ENCODE results near the gene GALNT9.
A peak's percentile ranks its signal among the peaks of the same experiment; 100 is the strongest.

The GALNT9 gene

DNA sequence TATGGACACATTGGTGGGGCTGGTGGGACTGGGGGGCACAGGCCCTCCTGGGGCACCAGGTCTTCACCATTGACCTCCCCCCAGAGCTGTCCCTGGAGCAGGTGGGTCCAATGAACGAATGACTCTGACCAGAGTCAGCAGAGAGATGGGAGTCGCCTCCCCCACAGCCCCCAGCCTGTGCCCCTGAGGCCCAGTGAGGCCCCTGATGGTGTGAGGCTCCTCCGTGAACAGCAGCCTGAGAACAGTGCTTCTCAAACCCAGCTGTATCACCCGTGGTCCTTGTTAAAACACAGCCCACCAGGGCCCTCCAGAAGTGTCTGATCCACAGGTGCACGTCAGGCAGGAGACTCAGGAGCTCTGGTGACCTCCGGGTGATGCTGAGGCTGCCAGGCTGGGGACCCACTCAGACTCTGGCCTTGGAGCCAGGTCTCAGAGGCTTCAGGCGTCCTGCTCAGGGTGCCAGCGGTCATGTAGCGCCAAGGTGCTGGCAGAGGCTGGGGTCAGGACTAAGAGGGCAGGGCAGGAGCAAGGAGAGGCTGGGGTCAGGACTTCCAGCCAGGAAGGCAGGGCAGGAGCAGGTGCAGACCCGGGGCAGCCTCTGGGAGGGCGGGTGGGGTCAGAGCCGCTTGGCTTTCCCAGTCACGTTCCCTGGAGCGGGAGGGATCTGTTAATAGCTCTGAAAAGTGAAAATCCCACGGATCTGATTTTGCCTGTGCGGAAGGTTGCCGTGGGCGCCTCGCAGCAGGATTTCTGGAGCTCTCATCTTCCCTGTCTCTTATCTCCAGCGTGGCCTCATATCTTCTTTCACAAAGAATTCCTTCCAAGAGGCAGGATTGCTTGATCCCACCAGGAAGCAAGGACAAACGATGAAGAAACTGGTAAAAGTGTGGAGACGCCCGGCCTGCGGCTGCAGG, 35.0 kb downstream of the GALNT9 start:
- no peak for ATAC-seq (ENCODE audit: low read depth)
- Histone ChIP-seq H3K36me3 (ENCODE audit: low read depth) (no peaks in the 10 kb centered on the region), H3K4me3 (ENCODE audit: severe bottlenecking) (no peak overlapping the region), H3K4me1 (ENCODE audit: insufficient read depth, poor library complexity, severe bottlenecking) (no peaks in the 10 kb centered on the region), H3K9me3 (ENCODE audit: severe bottlenecking) (no peaks in the 10 kb centered on the region), H3K27ac (ENCODE audit: poor library complexity, severe bottlenecking) (no peak overlapping the region), H3K27me3 (ENCODE audit: insufficient read depth, poor library complexity, severe bottlenecking) (peaks cover 3% of the 10 kb centered on the region)
- TF ChIP-seq, protein P1, sequence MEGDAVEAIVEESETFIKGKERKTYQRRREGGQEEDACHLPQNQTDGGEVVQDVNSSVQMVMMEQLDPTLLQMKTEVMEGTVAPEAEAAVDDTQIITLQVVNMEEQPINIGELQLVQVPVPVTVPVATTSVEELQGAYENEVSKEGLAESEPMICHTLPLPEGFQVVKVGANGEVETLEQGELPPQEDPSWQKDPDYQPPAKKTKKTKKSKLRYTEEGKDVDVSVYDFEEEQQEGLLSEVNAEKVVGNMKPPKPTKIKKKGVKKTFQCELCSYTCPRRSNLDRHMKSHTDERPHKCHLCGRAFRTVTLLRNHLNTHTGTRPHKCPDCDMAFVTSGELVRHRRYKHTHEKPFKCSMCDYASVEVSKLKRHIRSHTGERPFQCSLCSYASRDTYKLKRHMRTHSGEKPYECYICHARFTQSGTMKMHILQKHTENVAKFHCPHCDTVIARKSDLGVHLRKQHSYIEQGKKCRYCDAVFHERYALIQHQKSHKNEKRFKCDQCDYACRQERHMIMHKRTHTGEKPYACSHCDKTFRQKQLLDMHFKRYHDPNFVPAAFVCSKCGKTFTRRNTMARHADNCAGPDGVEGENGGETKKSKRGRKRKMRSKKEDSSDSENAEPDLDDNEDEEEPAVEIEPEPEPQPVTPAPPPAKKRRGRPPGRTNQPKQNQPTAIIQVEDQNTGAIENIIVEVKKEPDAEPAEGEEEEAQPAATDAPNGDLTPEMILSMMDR (IDR thresholded peaks at IDR 0.05; ENCODE audit: poor library complexity, severe bottlenecking): no peak
- DNase-seq (ENCODE audit: low spot score): peak; percentile 52

DNA sequence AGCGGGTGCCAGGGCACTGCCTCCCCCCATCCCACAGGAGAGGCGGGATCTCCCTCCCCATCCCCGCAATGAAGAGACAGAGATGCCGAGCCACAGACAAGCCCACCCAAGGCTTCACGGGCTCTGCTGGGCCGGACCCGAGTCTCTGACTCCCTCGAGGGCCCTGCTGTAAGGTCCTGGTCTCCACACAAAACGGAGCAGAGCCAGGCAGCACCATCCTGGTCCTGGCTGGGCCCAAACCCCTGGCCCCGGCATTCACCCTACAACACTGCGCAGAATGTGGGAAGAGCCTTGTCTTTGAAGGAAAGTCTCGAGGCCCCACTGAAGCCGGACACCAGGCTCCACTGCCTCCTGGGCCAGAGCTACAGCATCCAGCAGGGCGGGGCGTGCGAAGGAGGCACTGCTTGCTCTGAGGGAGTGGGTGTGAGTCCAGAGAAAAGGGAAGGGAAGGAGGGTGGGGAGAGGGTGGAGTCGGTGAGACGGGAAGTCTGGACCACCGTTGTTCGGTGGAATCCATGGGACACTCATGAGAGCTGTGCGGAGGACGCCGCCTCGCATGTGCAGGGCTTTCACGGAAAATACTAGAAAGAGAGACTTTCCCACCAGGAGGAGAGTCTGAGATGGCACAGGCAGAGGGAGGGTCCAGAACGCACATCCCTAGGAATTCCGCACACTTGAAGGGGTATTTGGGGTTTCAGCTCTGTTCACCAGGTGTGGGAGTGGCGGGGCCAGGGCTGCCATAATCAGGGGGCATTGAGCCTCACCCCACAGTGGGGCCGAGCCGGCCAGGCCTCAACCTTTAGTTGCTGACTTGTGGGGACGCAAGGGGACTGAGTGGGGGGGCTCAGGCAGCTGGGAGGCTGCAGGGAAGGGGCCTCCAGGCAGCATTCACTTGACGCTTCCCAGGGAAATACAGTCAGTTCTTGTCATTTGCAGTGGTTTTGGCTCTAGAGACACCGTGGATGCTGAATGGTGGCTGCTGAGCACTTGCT, 36.8 kb downstream of the GALNT9 start:
- ATAC-seq (ENCODE audit: low read depth) (no peak), DNase-seq (ENCODE audit: low spot score) (peak; percentile 56)
- no peak overlapping the region for H3K4me3 ChIP-seq (ENCODE audit: severe bottlenecking)
- no peak overlapping the region for H3K27ac ChIP-seq (ENCODE audit: poor library complexity, severe bottlenecking)
- TF ChIP-seq, protein P1 (IDR thresholded peaks at IDR 0.05; ENCODE audit: poor library complexity, severe bottlenecking): no peak
- no peaks in the 10 kb centered on the region for H3K9me3 ChIP-seq (ENCODE audit: severe bottlenecking)
- H3K27me3 ChIP-seq (ENCODE audit: insufficient read depth, poor library complexity, severe bottlenecking): peaks cover 3% of the 10 kb centered on the region
- H3K4me1 ChIP-seq (ENCODE audit: insufficient read depth, poor library complexity, severe bottlenecking): no peaks in the 10 kb centered on the region
- H3K36me3 ChIP-seq (ENCODE audit: low read depth): no peaks in the 10 kb centered on the region

DNA sequence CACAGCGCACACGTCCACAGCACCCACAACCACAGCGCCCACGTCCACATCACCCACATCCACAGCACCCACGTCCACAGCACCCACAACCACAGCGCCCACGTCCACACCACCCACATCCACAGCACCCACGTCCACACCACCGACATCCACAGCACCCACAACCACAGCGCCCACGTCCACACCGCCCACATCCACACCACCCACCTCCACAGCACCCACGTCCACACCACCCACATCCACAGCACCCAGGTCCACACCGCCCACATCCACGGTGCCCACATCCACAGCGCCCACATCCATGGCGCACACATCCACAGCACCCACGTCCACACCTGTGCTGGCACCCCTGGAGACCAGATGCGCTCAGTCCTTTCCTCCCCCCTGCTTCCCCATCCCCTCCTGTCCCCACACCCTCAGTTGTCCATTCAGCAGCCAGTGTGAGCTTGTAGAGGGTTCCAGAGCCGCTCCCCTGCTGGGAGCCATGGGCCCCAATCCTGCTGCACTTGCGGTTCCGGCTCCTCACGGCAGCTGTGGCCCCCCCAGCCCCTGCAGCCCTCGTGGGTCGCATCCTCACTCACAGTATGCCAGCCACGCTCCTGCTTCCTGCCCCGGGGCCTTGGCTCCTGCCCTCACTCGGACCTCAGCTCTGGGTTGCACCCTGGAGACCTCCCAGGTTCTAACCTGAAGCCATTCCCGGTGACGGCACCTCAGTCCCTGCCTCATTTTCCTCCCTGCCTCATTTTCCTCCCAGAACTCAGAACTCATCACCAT, 37.8 kb downstream of the GALNT9 start:
- ATAC-seq (ENCODE audit: low read depth) (no peak), DNase-seq (ENCODE audit: low spot score) (peak; percentile 41)
- TF ChIP-seq, protein P1 (IDR thresholded peaks at IDR 0.05; ENCODE audit: poor library complexity, severe bottlenecking): no peak

DNA sequence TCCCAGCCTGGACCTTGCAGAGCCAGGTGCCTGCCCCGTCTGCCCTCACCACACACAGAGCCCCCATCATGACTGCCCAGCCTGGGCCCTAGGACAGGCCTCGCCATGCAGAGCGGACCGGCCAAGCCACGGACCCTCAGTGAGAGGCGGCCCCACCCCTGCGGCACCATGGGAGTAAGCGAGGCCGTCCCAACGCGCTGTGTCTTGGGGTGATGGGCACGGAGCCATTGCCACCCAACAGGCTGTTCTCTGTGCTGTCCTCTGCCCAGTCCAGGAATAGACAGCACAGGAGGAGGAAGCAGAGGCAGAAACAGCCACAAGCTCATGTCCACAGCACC, 39.2 kb downstream of the GALNT9 start:
- no peak overlapping the region for H3K27ac ChIP-seq (ENCODE audit: poor library complexity, severe bottlenecking)
- DNase-seq (ENCODE audit: low spot score) (peak; percentile 38), ATAC-seq (ENCODE audit: low read depth) (no peak)
- no peak overlapping the region for H3K4me3 ChIP-seq (ENCODE audit: severe bottlenecking)
- H3K27me3 ChIP-seq (ENCODE audit: insufficient read depth, poor library complexity, severe bottlenecking): no peaks in the 10 kb centered on the region
- no peaks in the 10 kb centered on the region for H3K36me3 ChIP-seq (ENCODE audit: low read depth)
- H3K4me1 ChIP-seq (ENCODE audit: insufficient read depth, poor library complexity, severe bottlenecking): peaks cover 20% of the 10 kb centered on the region
- no peaks in the 10 kb centered on the region for H3K9me3 ChIP-seq (ENCODE audit: severe bottlenecking)
- TF ChIP-seq, protein P1 (IDR thresholded peaks at IDR 0.05; ENCODE audit: poor library complexity, severe bottlenecking): no peak

More for the DNA sequence above, 37.8 kb downstream of the GALNT9 start:
- no peaks in the 10 kb centered on the region for H3K27me3 ChIP-seq (ENCODE audit: insufficient read depth, poor library complexity, severe bottlenecking)
- H3K4me3 ChIP-seq (ENCODE audit: severe bottlenecking): no peak overlapping the region
- no peaks in the 10 kb centered on the region for H3K36me3 ChIP-seq (ENCODE audit: low read depth)
- no peaks in the 10 kb centered on the region for H3K9me3 ChIP-seq (ENCODE audit: severe bottlenecking)
- peaks cover 6% of the 10 kb centered on the region for H3K4me1 ChIP-seq (ENCODE audit: insufficient read depth, poor library complexity, severe bottlenecking)
- no peak overlapping the region for H3K27ac ChIP-seq (ENCODE audit: poor library complexity, severe bottlenecking)
